T47D (cell line): ENCODE measurements around the gene ERC2.

Source experiments
- DNase-seq, 2 experiments: peaks; one replicate each; pipeline versions ENCODE4 v3.0.0 to v3.0.0-alpha.2; 2011 to 2012; ENCODE audit warnings: low read depth in 1 of 2, low spot score in 1 of 2
- JUND ChIP-seq: IDR thresholded peaks from 2 replicates; pipeline ENCODE4 v1.6.1; 2012; ENCODE audit warnings: low read depth
- in situ Hi-C: cut with HindIII; loops from 2 replicates; pipeline ENCODE4 v1.10.0; 2016; ENCODE audit warnings: low sequenced_read_pairs, low pct_unique_long_range_greater_than_20kb

The ERC2 gene

GRCh38 chr3:56122911-56123310, 345.4 kb downstream of the ERC2 start:
- no peak for TF ChIP-seq JUND
- in situ Hi-C loops = no loop called here
- no peak for DNase-seq

DNA sequence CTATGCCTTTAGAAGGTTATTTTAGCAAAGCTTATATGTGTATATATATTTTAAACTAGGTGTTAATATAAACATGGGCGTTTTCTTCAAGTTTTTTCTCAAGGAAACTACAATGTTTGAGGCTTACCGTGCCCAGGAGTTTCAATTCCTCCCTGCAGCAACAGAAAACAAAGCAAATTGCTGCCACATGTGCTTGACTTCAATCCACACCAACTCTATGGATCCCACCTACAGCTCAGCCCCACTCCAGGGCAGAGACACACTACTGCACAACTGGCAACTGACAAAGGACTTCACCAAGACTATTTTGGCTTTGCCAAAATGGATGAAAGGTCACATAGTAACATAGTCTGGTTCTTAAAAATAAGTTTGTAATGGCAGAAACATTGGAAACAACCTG, 346.6 kb downstream of the ERC2 start:
- no peak for DNase-seq
- no peak for TF ChIP-seq JUND
- in situ Hi-C loops = no loop called here

GRCh38 chr3:56119575-56120349, 348.5 kb downstream of the ERC2 start:
- TF ChIP-seq JUND = no peak
- in situ Hi-C loops = no loop called here
- no peak for DNase-seq

DNA sequence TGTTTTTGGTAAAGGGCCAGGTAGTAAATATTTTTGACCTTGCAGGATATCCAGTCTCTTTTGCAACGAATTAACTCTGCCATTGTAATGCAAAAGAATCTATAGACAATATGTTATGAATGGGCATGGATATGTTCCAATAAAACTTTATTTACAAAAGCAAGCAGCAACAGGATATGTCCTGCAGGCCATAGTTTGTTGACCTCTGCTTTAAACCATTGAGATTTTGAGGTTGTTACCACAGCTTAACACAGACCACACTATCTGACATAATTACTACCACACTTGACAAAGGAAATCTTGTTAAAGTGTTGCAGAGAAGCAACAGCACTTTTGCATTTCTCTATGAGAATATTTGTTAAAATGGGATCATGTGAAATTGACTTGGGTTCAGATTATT, 349.3 kb downstream of the ERC2 start:
- DNase-seq = no peak
- in situ Hi-C loops = no loop called here
- TF ChIP-seq JUND = no peak

DNA sequence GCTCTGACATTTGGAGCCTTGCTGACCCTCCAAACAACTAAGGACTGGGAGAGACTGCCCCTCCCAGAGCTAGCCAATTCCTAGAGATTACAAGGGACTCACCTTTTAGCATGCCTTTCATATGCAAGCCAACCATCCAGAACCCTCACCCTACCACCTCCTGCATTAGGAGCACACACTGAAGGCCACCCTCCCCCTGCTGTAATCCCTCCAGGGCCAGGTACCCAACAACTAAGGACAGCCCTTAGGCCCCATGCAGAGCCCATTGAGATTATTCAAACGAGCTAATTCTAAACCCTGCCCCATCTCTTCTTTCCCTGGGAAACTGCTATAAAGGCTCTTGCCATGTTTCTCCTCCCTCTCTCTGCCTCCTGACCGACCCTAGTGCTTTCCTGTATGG, 352.6 kb downstream of the ERC2 start:
- DNase-seq = no peak
- no peak for TF ChIP-seq JUND
- in situ Hi-C loops = no loop called here

DNA sequence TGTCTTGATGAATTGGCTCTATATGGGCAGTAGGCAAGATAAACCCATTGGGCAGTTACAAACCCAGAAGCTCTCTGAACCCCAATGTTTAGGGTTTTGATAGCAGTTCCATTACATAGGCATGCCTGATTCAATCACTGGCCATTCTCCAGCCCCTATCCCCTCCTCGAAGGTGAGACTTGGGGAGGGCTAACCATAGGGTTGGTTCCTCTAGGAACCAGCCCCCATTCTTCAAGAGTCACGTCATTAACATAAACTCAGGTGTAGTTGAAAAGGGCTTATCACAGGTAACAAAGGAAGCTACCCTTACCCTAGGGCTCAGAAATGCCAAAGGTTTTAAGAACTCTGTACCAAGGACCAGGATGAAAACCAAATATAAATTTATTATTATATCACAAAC, 353.1 kb downstream of the ERC2 start:
- in situ Hi-C loops = no loop called here
- no peak for TF ChIP-seq JUND
- no peak for DNase-seq

GRCh38 chr3:56113908-56114307, 354.4 kb downstream of the ERC2 start:
- in situ Hi-C loops = no loop called here
- TF ChIP-seq JUND = no peak
- no peak for DNase-seq

DNA sequence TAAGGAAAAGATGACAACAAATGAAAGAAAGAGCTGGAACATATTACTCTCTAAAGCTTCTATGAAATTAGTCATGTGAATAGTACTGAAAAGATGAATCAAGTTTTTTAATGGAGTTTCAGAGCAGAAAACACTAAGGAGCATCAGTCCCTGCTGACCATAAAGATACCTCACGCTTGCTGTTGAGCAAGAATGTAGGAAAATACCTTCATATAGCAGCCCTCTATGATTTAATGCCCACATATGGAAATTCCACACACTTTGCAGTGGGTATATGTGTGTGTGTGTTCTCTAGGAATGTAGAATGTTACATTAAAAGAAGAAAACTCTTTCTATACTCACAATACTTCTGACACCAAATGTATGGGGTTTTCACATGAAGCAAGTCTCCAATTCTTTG, 355.0 kb downstream of the ERC2 start:
- no peak for DNase-seq
- no peak for TF ChIP-seq JUND
- in situ Hi-C loops = no loop called here

GRCh38 chr3:56111606-56112304, 356.5 kb downstream of the ERC2 start:
- DNase-seq = no peak
- no peak for TF ChIP-seq JUND
- in situ Hi-C loops = no loop called here

DNA sequence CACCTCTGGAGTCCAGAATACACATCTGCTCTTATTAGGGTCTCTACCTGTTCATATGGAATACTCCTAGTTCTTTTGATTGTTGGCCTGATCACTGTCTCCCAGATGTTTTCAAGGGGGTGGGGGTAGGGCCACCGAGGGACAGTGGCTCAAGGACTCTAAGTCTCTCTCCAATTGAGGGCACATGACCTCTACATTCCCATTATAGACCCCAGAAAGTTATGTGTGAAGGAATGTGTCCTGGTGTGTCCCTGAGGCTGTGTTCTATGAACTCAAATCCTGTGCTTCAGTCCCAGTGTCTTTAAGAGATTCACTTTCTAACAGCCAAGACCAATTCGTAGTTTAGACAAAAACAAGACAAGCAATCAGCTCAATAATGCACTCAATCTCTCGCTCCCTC, 357.4 kb downstream of the ERC2 start:
- no peak for TF ChIP-seq JUND
- no peak for DNase-seq
- in situ Hi-C loops = no loop called here

DNA sequence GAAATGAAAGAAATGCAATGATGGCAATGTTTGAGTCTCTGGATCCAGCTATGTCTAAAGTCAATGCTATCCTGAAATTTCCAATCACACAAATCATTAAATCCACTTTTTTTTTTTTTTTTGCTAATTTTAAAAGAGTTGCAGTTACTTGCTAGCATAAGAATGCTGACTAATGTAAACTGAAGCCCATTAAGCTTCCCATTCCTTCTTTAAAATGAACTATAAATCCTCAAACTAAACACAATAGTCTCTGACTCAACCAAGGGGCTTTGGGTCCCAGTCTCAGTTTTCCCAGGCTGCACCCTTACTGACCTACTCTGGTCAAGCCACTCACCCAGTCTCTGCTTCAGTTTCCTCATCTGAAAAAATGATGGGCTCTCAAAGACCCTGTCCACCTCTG, 361.1 kb downstream of the ERC2 start:
- no peak for DNase-seq
- no peak for TF ChIP-seq JUND
- in situ Hi-C loops = no loop called here

GRCh38 chr3:56102032-56102431, 366.2 kb downstream of the ERC2 start:
- in situ Hi-C loops = no loop called here
- no peak for DNase-seq
- TF ChIP-seq JUND = no peak

- no peak for TF ChIP-seq JUND
- in situ Hi-C loops = no loop called here
- DNase-seq = no peak
Observed at GRCh38 chr3:56101576-56101975, 366.7 kb downstream of the ERC2 start.

DNA sequence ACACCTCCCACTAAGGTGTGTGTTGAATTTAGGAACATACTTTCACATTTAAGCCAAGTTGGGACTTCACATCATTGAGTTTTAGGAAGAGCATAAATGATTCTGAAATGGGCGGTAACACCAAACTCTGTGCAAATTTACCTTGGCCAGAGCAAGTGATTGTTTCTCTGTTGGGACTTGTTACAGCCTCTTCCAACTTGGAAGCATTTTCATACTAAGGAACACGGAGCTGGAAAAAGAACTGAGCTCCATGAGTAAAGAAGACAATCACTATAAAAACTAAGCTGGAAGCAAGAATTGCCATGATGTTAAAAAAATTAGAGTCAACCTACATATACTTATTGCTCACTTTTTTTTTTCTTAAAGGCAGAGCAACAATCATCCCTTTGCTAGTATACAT, 371.3 kb downstream of the ERC2 start:
- TF ChIP-seq JUND = no peak
- in situ Hi-C loops = no loop called here
- DNase-seq = no peak
